ENCODE measurements around the gene ABHD8.

ABHD8 gene

GRCh38 chr19:17332677-17333581 is 29.7 kb upstream of the ABHD8 start:
- DNase-seq: peak; percentile 63

- no peak for DNase-seq
Observed at GRCh38 chr19:17332360-17332676, 29.1 kb upstream of the ABHD8 start.

DNA sequence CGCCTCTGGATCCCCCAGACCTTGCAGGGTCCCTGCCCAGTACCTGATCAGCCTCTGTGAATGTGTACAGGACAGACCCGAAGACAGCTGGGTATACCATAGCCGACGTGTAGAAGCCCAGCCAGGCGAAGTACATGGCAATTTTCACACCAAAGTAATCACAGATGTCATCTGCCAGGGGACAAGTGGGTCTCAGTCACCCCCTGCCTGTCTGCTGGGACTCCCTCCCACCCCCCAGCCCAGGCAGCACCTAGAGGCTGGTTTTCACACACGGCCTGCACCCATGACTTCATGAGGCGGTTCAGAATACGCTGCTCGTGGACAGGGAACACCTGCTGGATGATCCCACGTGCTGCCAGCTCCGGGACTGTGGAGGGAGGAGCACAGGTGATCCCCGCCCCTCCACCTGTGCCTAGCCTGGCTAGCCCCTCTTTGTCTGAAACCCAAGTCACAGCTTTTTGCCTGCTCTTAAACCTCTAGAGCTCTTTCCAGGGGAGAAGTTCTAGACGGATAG is 27.9 kb upstream of the ABHD8 start:
- no peak for DNase-seq

DNA sequence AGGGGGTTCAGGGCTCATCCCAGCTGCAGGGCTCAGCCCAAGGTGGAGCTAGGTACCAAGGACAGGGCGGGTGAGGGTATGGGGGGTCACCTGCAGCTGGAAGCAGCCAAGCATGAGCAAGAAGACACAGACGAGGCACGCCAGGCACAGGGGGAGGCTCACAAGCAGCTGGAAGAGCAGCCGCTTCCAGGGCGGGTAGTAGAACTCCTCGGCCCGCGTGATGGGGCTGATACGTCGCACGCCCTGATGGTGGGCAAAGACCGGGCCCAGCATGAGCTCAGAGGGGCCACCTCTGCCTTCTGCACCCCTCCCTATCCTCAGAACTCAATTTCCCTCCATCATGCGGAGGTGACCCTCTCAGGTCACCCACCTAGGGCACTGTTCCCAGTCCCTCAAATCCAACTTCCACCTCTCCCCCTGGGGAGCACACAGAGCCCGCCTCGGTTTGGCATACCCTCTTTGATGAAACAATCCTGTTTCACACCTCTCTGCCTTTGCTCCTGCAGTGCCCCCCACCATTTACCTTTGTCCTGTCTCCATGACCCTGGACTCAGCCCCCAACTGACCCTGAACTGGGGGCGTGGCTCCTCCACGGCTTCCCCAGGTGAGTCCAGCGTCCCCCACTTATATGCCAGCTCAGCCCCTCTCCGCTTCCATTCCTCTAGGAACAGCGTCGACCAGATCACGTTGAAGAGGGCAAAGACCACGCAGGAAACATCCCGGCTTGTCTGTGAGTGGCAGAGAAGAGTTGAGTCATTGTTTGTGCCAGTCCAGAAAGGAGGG is 27.2 kb upstream of the ABHD8 start:
- DNase-seq: no peak

GRCh38 chr19:17329366-17330261 is 26.4 kb upstream of the ABHD8 start:
- no peak for DNase-seq

DNA sequence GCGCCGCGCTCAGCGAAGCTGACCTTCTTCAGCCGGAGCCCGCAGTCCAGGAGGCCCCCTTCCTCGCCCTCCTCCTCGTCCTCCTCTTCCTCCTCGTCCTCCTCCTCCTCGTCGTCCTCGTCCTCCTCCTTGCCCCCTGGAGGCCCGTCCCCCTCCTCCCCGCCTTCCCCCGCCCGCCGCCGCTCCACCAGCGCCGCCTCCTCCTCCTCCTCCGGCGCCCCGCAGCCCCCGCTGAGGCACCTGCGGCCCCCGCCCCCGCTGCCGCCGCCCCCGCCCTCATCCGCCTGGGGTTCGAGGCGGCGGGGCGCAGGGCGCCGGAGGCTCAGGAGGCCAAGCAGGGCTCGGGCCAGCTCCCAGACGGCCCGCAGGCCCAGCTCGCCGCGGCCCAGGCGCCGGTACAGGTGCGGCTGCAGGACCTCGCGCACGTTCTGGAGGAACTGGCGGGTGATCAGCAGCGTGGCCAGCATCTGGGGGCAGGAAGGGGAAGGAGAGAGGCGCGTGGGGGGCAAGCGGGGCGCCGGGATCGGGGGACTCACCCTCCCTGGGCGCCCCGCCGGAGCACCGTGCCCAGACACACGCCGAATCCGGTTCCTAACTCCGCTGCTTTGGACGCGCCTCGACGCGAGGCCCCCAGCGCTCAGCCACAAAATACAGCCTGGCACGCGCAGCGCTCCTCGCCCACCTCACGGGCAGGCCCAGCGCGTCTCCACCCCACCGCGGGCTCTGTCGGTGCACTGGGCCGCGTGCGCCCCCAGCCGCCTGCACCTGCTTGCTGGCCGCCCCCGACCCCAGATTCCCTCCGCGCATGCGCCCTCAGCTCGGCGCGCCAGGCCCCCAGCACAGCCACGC is 25.5 kb upstream of the ABHD8 start:
- DNase-seq: no peak

- DNase-seq: no peak
Observed at GRCh38 chr19:17327654-17328516, 24.7 kb upstream of the ABHD8 start.

DNA sequence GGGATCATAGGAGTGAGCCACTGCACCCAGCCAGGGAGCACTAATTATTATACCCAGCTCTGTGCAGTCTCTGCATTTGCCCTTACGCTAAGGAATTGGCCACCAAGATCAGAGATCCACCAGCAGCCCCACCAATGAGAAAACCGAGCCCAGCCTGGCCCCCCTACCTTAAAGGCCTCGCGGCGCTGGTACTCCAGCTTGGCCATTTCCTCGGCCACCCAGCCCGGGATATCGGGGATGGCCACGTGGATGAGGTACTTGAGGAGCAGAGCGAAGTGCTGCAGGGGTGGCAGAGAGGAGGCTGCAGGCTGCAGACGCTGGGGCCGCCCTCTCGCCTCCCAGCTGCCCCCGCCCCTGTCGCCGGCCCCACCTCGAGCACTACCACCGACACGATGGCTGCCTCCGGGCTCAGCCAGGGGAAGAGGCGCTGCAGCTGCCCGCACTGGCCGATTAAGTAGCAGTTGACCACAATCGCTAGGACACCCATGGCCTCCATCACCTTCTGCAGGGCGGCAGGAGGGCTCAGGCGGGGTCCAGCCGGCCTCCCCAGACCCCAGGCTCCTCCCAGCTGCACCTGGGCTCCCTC is 23.9 kb upstream of the ABHD8 start:
- no peak for DNase-seq

DNA sequence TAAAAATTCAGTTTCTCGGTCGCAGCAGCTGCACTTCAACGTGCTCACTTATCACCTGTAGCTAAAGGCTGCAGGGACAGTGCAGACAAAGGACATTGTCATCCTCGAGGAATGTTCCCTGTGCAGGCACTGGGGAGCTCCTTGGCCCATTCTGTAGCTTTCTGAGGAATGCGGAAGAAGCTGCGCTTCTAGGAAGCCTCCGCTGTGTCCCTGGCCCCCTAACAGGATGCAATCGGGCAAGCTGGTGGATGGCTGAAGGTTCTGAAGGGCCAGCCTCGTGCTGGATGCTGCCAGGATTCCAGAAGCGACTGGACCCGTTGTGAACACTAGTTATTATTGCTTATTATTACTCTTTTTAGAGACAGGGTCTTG is 23.4 kb upstream of the ABHD8 start:
- DNase-seq: no peak

DNA sequence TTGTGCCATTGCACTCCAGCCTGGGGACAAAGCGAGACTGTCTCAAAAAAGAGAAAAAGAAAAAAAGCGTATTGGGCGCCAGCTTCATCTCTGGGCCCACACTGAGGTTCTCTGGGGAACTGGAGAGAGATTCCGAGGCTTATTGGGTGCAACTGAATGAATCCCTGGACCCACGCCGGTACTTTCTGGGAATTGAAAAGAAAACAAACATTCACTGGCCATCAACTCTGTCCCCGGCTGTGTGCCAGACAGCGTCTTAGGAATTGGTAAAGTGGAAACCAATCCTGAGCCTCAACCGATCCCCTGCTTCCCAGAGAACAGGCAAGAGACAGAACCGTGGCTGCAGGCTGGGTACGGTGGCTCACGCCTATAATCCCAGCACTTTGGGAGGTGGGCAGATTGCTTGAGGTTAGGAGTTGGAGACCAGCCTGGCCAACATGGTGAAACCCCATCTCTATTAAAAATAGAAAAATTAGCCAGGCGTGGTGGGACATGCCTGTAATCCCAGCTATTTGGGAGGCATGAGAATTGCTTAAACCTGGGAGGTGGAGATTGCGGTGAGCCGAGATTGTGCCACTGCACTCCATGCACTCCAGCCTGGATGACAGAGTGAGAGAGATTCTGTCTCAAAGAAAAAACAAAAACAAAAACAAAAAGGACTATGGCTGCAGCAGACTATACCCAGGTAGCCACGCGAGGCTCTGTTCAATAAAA is 22.8 kb upstream of the ABHD8 start:
- no peak for DNase-seq

DNA sequence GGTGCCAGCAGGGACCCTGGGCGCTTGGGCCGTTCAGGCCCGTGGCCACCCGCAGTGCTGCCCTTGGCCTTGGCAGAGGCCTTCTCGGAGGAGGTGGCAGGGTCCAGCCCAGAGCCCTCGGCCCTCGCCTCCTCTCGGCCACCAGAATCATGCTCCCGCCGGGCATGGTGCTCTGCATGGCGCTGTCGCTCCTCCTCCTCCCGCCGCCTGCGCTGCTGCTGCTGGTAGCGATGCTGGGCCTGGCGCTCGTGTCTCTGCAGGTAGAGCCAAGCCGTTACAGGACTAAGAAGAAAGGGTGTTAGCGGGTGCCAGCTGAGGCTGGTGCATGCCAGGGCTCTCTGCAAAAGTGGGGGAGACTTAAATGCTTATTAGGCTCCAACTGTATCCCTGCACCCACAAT is 21.9 kb upstream of the ABHD8 start:
- no peak for DNase-seq

- no peak for DNase-seq
Observed at GRCh38 chr19:17324357-17325114, 21.3 kb upstream of the ABHD8 start.

DNA sequence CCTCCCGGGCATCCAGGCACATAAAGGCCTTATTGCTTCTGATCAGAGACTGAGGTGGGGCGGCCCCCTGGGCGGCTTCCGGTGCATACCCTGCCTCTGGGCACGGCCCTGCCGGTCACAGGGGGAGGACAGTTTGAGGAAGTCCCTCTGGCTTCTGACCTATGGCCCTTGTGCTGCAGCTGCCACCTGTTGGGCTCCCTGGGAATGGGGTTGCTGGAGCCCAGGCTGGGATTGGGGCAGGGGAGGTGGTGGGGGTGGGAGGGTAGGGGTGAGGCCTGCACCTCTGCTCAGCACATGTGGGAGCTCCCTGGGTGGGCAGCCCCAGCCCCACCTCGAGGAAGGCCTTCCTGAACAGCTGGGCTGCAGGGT is 20.7 kb upstream of the ABHD8 start:
- no peak for DNase-seq

DNA sequence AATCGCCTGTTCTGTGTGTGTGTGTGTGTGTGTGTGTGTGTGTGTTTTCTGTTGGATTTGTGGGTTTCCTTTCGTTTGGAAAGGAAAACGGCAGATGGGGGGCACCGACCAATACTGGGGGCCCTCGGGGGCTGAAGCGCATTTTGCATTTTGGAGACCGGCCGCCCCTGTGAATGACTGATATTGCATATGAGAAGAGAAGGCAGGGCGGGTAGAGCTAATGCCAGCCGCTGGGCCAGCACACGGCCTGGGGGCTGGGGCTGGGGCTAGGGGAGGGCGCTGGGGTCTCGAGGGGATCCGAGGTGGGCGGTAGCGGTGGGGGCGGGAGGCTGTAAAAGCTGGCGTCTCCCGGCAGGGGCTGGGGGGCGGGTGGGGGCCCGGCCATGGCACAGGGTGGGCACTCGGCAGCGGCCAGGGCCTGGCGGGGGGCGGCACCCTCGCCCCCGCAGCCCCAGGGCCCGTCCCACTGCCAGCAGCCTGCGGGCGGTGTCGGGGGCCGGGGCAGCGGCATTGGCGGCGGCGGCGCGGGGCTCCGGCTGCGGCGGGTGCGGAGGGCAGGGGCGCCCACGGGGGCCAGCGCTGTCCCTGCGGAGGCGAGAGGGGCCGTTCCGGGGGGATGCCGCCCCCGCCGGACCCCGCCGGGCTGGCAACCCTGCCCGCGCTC is 20.2 kb upstream of the ABHD8 start:
- no peak for DNase-seq

DNA sequence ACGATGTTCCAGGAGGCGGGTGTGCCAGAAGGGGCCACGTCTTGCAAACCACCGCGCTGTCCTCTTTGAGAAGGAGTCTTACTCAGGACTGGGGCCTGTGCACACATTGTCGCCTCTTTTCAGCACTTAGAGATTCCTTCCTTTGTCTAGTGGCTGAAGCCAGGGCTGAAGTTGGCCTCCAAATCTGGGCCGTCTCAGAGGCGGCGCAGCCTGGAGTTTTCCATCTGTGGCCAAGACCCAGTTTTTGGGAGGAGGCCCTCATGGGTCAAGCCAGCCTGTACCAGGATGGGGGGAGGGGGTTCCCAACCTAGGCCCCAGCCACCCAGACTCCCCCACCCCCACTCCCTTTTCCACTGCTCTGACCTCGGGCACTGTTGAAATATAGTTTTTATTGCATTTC is 19.6 kb upstream of the ABHD8 start:
- no peak for DNase-seq

DNA sequence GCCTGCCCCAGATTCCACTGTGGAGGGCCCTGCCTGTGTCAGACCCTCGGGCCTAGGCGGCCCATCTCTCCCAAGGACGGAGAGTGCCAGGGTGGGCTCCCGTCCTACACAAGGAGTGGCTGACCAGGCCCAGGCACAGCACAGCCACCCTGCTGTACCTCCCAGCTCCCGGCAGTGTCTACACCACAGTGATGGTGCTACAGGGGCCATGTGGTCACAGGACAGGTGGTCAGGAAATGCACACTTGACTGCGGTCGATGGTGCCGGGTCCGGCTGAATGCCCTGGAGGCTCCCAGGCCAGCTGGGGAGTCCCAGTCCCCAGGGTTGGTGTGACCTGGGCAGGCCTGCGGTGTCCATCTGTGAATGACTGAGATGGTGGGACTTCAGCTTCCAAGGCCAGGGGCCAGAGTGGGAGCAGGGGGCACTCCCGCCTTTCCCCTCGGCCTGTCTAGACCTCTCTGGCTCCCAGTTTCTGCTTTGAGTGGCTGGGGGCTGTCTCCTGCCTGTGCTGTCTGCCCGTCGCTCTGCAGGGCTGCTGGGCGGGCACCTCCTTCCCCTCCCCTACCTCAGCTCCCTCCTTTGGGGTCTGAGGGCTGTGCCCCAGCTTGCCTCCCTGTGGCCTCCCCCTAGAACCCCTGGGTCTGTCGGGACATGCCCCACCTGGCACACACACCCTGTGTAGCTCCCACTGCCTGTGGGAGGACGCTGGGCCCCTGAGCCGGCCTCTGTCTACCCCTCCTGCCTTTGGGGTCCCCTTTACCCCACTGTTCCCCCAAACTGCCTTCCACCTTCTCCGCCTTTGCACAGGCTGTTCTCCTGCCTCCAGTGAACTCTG is 18.6 kb upstream of the ABHD8 start:
- no peak for DNase-seq

GRCh38 chr19:17320435-17320834 is 17.2 kb upstream of the ABHD8 start:
- DNase-seq: no peak
